GM23338 (cell line): Measurements from ENCODE around the gene CCS.
A peak's percentile ranks its signal among the peaks of the same experiment; 100 is the strongest.

Experiments
- CTCF ChIP-seq, 2 experiments: fragments of 200-600 bp in 1 of 2; sonication (generic) in 1 of 2; conservative IDR thresholded peaks; 2 replicates each; pipeline versions ENCODE4 v1.5.1 to v1.6.1; 2016 to 2017; ENCODE audit warnings: antibody characterized with exemption in 2 of 2, low read depth in 2 of 2, mild to moderate bottlenecking in 2 of 2, moderate library complexity in 1 of 2
- EZH2 ChIP-seq: fragments of 200-600 bp; sonication (generic); IDR thresholded peaks from one replicate; pipeline ENCODE4 v1.8.0; 2017; ENCODE audit warnings: antibody characterized with exemption, mild to moderate bottlenecking, low read depth; ENCODE audit not compliant: unreplicated experiment
- EZH2phosphoT487 ChIP-seq: fragments of 200-600 bp; sonication (generic); IDR thresholded peaks from one replicate; pipeline ENCODE4 v1.8.1; 2018; ENCODE audit warnings: antibody characterized with exemption; ENCODE audit not compliant: unreplicated experiment
- JUNB ChIP-seq: IDR thresholded peaks from one replicate; pipeline ENCODE4 v1.6.1; 2016; ENCODE audit warnings: antibody characterized with exemption; ENCODE audit not compliant: unreplicated experiment
- POLR2AphosphoS5 ChIP-seq: IDR thresholded peaks from 2 replicates; pipeline ENCODE4 v1.6.1; 2016; ENCODE audit warnings: antibody characterized with exemption, low read depth
- REST ChIP-seq: IDR thresholded peaks from one replicate; pipeline ENCODE4 v1.6.1; 2018; ENCODE audit warnings: antibody characterized with exemption; ENCODE audit not compliant: unreplicated experiment
- STAT1 ChIP-seq: IDR thresholded peaks from one replicate; pipeline ENCODE4 v1.6.1; 2016; ENCODE audit warnings: antibody characterized with exemption; ENCODE audit not compliant: unreplicated experiment

GRCh38 chr11:66548041-66548440 is 44.9 kb upstream of the CCS start:
- TF ChIP-seq CTCF (conservative IDR thresholded peaks at IDR 0.05; ENCODE audit: low read depth in 2 of 2) (peak in 1 of 2 experiments; percentile 22; a peak in 1 of 4 replicates), POLR2AphosphoS5 (no peak), EZH2phosphoT487 (no peak), JUNB (no peak), EZH2 (no peak), REST (no peak), STAT1 (no peak)
